Loucy (cell line): ENCODE results near the gene HPGD.
A peak's percentile ranks its signal among the peaks of the same experiment; 100 is the strongest.

Experiments used
- H2AFZ ChIP-seq: fragments of 200-600 bp; sonication (generic); 2 replicates; pipeline ENCODE4 v1.6.0; 2016; ENCODE audit warnings: antibody characterized with exemption, mild to moderate bottlenecking, low read length, moderate library complexity
- H3F3A ChIP-seq: fragments of 200-600 bp; 2 replicates; pipeline ENCODE4 v1.6.0; 2016; ENCODE audit warnings: antibody characterized with exemption, low read depth, mild to moderate bottlenecking
- H3K27me3 ChIP-seq: fragments of 200-600 bp; sonication (generic); 2 replicates; pipeline ENCODE4 v1.6.1; 2014; ENCODE audit warnings: low read length, mild to moderate bottlenecking; ENCODE audit not compliant: insufficient read depth, poor library complexity, severe bottlenecking
- H3K36me3 ChIP-seq: fragments of 200-600 bp; sonication (generic); 2 replicates; pipeline ENCODE4 v1.6.1; 2016; ENCODE audit warnings: low read length; ENCODE audit not compliant: insufficient read depth
- H3K4me1 ChIP-seq: fragments of 200-600 bp; sonication (generic); 2 replicates; pipeline ENCODE4 v1.5.1; 2014; ENCODE audit warnings: low read length, mild to moderate bottlenecking; ENCODE audit not compliant: insufficient read depth, poor library complexity, severe bottlenecking
- H3K4me2 ChIP-seq: fragments of 200-600 bp; sonication (generic); 2 replicates; pipeline ENCODE4 v1.6.0; 2014; ENCODE audit warnings: antibody characterized with exemption, low read length, low read depth, mild to moderate bottlenecking; ENCODE audit not compliant: poor library complexity, severe bottlenecking
- H3K4me3 ChIP-seq: fragments of 200-600 bp; sonication (generic); 2 replicates; pipeline ENCODE4 v1.5.1; 2014; ENCODE audit warnings: low read length, mild to moderate bottlenecking, mixed read lengths; ENCODE audit not compliant: poor library complexity, severe bottlenecking
- H3K79me2 ChIP-seq: fragments of 200-600 bp; sonication (generic); 2 replicates; pipeline ENCODE4 v1.6.1; 2014; ENCODE audit warnings: low read length; ENCODE audit not compliant: insufficient read depth
- H3K9ac ChIP-seq: fragments of 200-600 bp; sonication (generic); 2 replicates; pipeline ENCODE4 v1.6.0; 2014; ENCODE audit warnings: mild to moderate bottlenecking, low read depth, low read length, moderate library complexity; ENCODE audit not compliant: poor library complexity, severe bottlenecking
- H3K9me2 ChIP-seq: fragments of 200-600 bp; sonication (generic); replicated peaks from 2 replicates; pipeline ENCODE4 v1.6.1; 2016; ENCODE audit warnings: low read depth, low read length, mixed read lengths
- H3K9me3 ChIP-seq: fragments of 200-600 bp; sonication (generic); 2 replicates; pipeline ENCODE4 v1.6.1; 2014; ENCODE audit warnings: mild to moderate bottlenecking, antibody characterized with exemption, low read length, low read depth; ENCODE audit not compliant: insufficient read depth
- H4K20me1 ChIP-seq: fragments of 200-600 bp; sonication (generic); 2 replicates; pipeline ENCODE4 v1.6.0; 2014; ENCODE audit warnings: antibody characterized with exemption, low read length, mild to moderate bottlenecking; ENCODE audit not compliant: insufficient read depth, poor library complexity, severe bottlenecking
- CTCF ChIP-seq: fragments of 200-600 bp; sonication (generic); conservative IDR thresholded peaks from 2 replicates; pipeline ENCODE4 v1.5.1; 2014; ENCODE audit warnings: mild to moderate bottlenecking, antibody characterized with exemption, low read length
- EZH2phosphoT487 ChIP-seq: fragments of 200-600 bp; IDR thresholded peaks from 2 replicates; pipeline ENCODE4 v1.6.1; 2018; ENCODE audit warnings: antibody characterized with exemption, mild to moderate bottlenecking, moderate library complexity, borderline replicate concordance

Gene HPGD

GRCh38 chr4:174522183-174523024, at the start of gene HPGD:
Gene HPGD (minus strand): TSS chr4:174522488. CDS start chr4:174522451, 37 bp downstream.
- no peak for TF ChIP-seq EZH2phosphoT487
- no peak for TF ChIP-seq CTCF
- H3K9ac ChIP-seq: no peak within 1 kb of the TSS
- H2AFZ ChIP-seq: 0 out of 2 replicates have a peak within 1 kb of the TSS, but pooled peaks have one; percentile 23
- no peaks in the 10 kb centered on the region for H3F3A ChIP-seq
- no peaks in the 10 kb centered on the region for H3K36me3 ChIP-seq
- no peaks in the 10 kb centered on the region for H3K9me2 ChIP-seq
- H3K9me3 ChIP-seq: no peaks in the 10 kb centered on the region
- H3K4me1 ChIP-seq: peaks cover 7% of the 10 kb centered on the region
- H3K4me3 ChIP-seq: no peak within 1 kb of the TSS
- H3K4me2 ChIP-seq: no peak within 1 kb of the TSS
- H4K20me1 ChIP-seq: no peaks in the 10 kb centered on the region
- H3K79me2 ChIP-seq: no peaks in the 10 kb centered on the region
- no peaks in the 10 kb centered on the region for H3K27me3 ChIP-seq

GRCh38 chr4:174564529-174564928, 42.2 kb upstream of the HPGD start:
- Histone ChIP-seq H2AFZ (no peak overlapping the region), H3K9me2 (no peaks in the 10 kb centered on the region), H3K27me3 (no peaks in the 10 kb centered on the region), H3K4me2 (no peak overlapping the region), H3K79me2 (no peaks in the 10 kb centered on the region), H3K4me3 (no peak overlapping the region), H3K4me1 (no peaks in the 10 kb centered on the region), H3K9ac (no peak overlapping the region), H3K36me3 (no peaks in the 10 kb centered on the region), H4K20me1 (no peaks in the 10 kb centered on the region), H3K9me3 (no peaks in the 10 kb centered on the region), H3F3A (no peaks in the 10 kb centered on the region)
- TF ChIP-seq EZH2phosphoT487 (no peak), CTCF (no peak)

GRCh38 chr4:174563399-174563798, 41.1 kb upstream of the HPGD start:
- Histone ChIP-seq H3K4me2 (no peak overlapping the region), H4K20me1 (no peaks in the 10 kb centered on the region), H3K9me2 (no peaks in the 10 kb centered on the region), H3K79me2 (no peaks in the 10 kb centered on the region), H3K36me3 (no peaks in the 10 kb centered on the region), H3K27me3 (no peaks in the 10 kb centered on the region), H3K4me3 (no peak overlapping the region), H3F3A (no peaks in the 10 kb centered on the region), H2AFZ (no peak overlapping the region), H3K4me1 (peaks cover under 1% of the 10 kb centered on the region), H3K9ac (no peak overlapping the region), H3K9me3 (no peaks in the 10 kb centered on the region)
- no peak for TF ChIP-seq CTCF
- no peak for TF ChIP-seq EZH2phosphoT487
